GM12875 (cell line): Measurements from ENCODE around the gene FBN2.

Experiments
- H3K4me3 ChIP-seq: one replicate; pipeline ENCODE4 v1.5.1; 2011; ENCODE audit warnings: low read depth, low read length, control low read depth
- TF ChIP-seq, protein P1 (sequence below): IDR thresholded peaks from 2 replicates; pipeline ENCODE4 v1.5.1; 2011; ENCODE audit warnings: low read depth, mild to moderate bottlenecking, control low read depth, inconsistent platforms, low read length, moderate library complexity, borderline replicate concordance; ENCODE audit not compliant: insufficient read depth

The FBN2 gene

GRCh38 chr5:128378196-128378595 lies 159.8 kb downstream of the FBN2 start:
- no peak overlapping the region for H3K4me3 ChIP-seq
- TF ChIP-seq, protein P1, sequence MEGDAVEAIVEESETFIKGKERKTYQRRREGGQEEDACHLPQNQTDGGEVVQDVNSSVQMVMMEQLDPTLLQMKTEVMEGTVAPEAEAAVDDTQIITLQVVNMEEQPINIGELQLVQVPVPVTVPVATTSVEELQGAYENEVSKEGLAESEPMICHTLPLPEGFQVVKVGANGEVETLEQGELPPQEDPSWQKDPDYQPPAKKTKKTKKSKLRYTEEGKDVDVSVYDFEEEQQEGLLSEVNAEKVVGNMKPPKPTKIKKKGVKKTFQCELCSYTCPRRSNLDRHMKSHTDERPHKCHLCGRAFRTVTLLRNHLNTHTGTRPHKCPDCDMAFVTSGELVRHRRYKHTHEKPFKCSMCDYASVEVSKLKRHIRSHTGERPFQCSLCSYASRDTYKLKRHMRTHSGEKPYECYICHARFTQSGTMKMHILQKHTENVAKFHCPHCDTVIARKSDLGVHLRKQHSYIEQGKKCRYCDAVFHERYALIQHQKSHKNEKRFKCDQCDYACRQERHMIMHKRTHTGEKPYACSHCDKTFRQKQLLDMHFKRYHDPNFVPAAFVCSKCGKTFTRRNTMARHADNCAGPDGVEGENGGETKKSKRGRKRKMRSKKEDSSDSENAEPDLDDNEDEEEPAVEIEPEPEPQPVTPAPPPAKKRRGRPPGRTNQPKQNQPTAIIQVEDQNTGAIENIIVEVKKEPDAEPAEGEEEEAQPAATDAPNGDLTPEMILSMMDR: no peak

DNA sequence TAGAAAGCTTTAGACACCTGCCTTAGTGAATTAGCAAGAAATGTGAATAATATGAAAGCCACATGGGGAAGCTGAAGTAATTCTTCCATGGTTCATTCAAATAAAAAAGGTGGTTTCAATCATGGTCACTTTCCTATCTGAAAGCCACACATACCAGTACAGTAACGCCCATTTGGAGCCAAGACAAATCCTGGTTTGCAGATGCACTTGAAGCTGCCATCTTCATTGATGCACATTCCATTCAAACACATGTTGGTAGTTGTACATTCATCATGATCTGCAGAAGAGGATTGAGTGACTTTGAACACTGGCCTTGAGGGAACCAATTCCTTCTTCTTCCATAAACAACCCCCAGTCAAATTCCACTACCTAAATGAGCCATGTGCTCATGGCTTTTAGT lies 161.5 kb downstream of the FBN2 start:
- H3K4me3 ChIP-seq: no peak overlapping the region
- TF ChIP-seq, protein P1: no peak

- TF ChIP-seq, protein P1: no peak
- no peak overlapping the region for H3K4me3 ChIP-seq
Measured at GRCh38 chr5:128366147-128366546, 171.9 kb downstream of the FBN2 start.

GRCh38 chr5:128362370-128362769 lies 175.7 kb downstream of the FBN2 start:
- TF ChIP-seq, protein P1: no peak
- H3K4me3 ChIP-seq: no peak overlapping the region

DNA sequence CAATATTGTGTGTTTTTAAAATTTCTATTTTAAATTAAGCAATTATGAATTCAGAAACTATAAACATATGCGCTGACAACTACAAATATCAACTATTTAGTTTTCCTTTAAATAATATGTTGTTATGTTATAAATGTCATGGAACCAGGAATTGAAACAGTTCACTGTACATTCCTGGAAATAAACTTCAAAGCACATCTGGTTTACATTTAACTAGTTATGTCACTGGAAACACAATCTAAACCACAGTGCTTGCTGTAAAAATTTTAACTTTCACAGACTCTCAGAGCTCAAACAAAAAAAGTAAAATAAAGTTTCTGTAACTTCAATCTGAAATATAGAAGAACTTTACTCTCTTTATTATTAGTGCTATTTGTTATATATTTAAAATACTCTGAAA lies 179.2 kb downstream of the FBN2 start:
- TF ChIP-seq, protein P1: no peak
- no peak overlapping the region for H3K4me3 ChIP-seq

GRCh38 chr5:128357226-128357625 lies 180.8 kb downstream of the FBN2 start:
- H3K4me3 ChIP-seq: no peak overlapping the region
- TF ChIP-seq, protein P1: no peak

GRCh38 chr5:128355961-128356360 lies 182.1 kb downstream of the FBN2 start:
- TF ChIP-seq, protein P1: no peak
- no peak overlapping the region for H3K4me3 ChIP-seq
